HepG2 (cell line): ENCODE measurements around the gene GSK3A. TPM values are rescaled to one million over a fixed set of nuclear protein-coding genes. Genes with fewer than 3 reads are reported as not detected.

Experiments used
- AGO1 ChIP-seq: fragments of 200-400 bp; formaldehyde crosslinking; IDR thresholded peaks from 2 replicates; pipeline ENCODE4 v1.6.1; 2017; ENCODE audit warnings: mild to moderate bottlenecking, low read depth, low read length, moderate library complexity; ENCODE audit not compliant: poor library complexity, severe bottlenecking
- AKAP8 ChIP-seq: sonication (generic); formaldehyde crosslinking; IDR thresholded peaks from 2 replicates; pipeline ENCODE4 v1.5.1; 2020; ENCODE audit warnings: mild to moderate bottlenecking, missing genetic modification reagents
- FOXA3 ChIP-seq: IDR thresholded peaks from 2 replicates; pipeline ENCODE4 v1.6.1; 2016; ENCODE audit warnings: missing genetic modification reagents, missing compliant biosample characterization
- HMG20A ChIP-seq: IDR thresholded peaks from 2 replicates; pipeline ENCODE4 v1.6.1; 2016; ENCODE audit warnings: borderline replicate concordance
- HNRNPH1 ChIP-seq: fragments of 200-400 bp; formaldehyde crosslinking; optimal IDR thresholded peaks from 2 replicates; pipeline ENCODE3; 2017; ENCODE audit warnings: mild to moderate bottlenecking, low read depth, low read length
- HOXD1 ChIP-seq: sonication (generic); formaldehyde crosslinking; IDR thresholded peaks from 2 replicates; pipeline ENCODE4 v1.5.0; 2020; ENCODE audit warnings: missing genetic modification reagents
- MAX ChIP-seq: IDR thresholded peaks from 2 replicates; pipeline ENCODE4 v1.6.1; 2012; ENCODE audit warnings: inconsistent platforms
- MBD4 ChIP-seq: IDR thresholded peaks from 2 replicates; pipeline ENCODE4 v1.6.1; 2012; ENCODE audit warnings: low read length, inconsistent platforms, borderline replicate concordance
- MEF2D ChIP-seq: sonication (generic); formaldehyde crosslinking; IDR thresholded peaks from 2 replicates; pipeline ENCODE4 v1.5.1; 2020; ENCODE audit warnings: mild to moderate bottlenecking, missing genetic modification reagents
- PHF20 ChIP-seq: sonication (generic); formaldehyde crosslinking; IDR thresholded peaks from 2 replicates; pipeline ENCODE4 v1.5.0; 2020; ENCODE audit warnings: mild to moderate bottlenecking, missing genetic modification reagents
- PRMT3 ChIP-seq: sonication (generic); formaldehyde crosslinking; IDR thresholded peaks from 2 replicates; pipeline ENCODE4 v1.8.1; 2022; ENCODE audit warnings: low read depth, mild to moderate bottlenecking, moderate library complexity, missing genetic modification reagents, borderline replicate concordance
- RXRB ChIP-seq: IDR thresholded peaks from 2 replicates; pipeline ENCODE4 v1.6.1; 2016; ENCODE audit warnings: borderline replicate concordance, missing genetic modification reagents, missing compliant biosample characterization
- ZFP62 ChIP-seq: sonication (generic); formaldehyde crosslinking; IDR thresholded peaks from 2 replicates; pipeline ENCODE4 v1.4.0; 2020; ENCODE audit warnings: missing genetic modification reagents
- ZMYM4 ChIP-seq: sonication (generic); formaldehyde crosslinking; IDR thresholded peaks from 2 replicates; pipeline ENCODE4 v1.8.1; 2023; ENCODE audit warnings: mild to moderate bottlenecking, missing genetic modification reagents
- ZNF205 ChIP-seq: IDR thresholded peaks from 2 replicates; pipeline ENCODE4 v1.6.1; 2018; ENCODE audit warnings: missing biosample characterization, missing genetic modification reagents
- ZNF343 ChIP-seq: sonication (generic); formaldehyde crosslinking; IDR thresholded peaks from 2 replicates; pipeline ENCODE4 v1.4.0; 2020; ENCODE audit warnings: mild to moderate bottlenecking, missing genetic modification reagents
- ZNF414 ChIP-seq: sonication (generic); formaldehyde crosslinking; IDR thresholded peaks from 2 replicates; pipeline ENCODE4 v1.5.0; 2020; ENCODE audit warnings: missing genetic modification reagents
- ZNF446 ChIP-seq: sonication (generic); formaldehyde crosslinking; IDR thresholded peaks from 2 replicates; pipeline ENCODE4 v1.5.0; 2020; ENCODE audit warnings: mild to moderate bottlenecking, missing genetic modification reagents
- ZNF503 ChIP-seq: sonication (generic); formaldehyde crosslinking; IDR thresholded peaks from 2 replicates; pipeline ENCODE4 v1.4.0; 2020; ENCODE audit warnings: missing genetic modification reagents
- ZNF792 ChIP-seq: IDR thresholded peaks from 2 replicates; pipeline ENCODE4 v1.6.1; 2016
- ZXDC ChIP-seq: sonication (generic); formaldehyde crosslinking; IDR thresholded peaks from 2 replicates; pipeline ENCODE4 v1.5.0; 2020; ENCODE audit warnings: mild to moderate bottlenecking, missing genetic modification reagents
- polyA plus RNA-seq, 8 experiments: library from polyadenylated mRNA; depleted of rRNA in 3 of 8; stranded (reverse) in 7 of 8; unstranded in 1 of 8; fragments of >200 nt; fragmentation: Illumina TruSeq in 4 of 8; extraction: Trizol in 4 of 8; gene quantifications; 2 replicates each; pipeline versions ENCODE4 v1.2.1 to v1.2.3, GENCODE V29; 2011 to 2016; ENCODE audit warnings: low read depth in 4 of 8, missing spikeins in 1 of 8, mixed read lengths in 1 of 8; ENCODE audit not compliant: insufficient read depth in 1 of 8
- total RNA-seq, 5 experiments: library from RNA; depleted of rRNA; stranded (reverse); fragments of >200 nt; fragmentation: Illumina TruSeq; extraction: Trizol; gene quantifications; 2 replicates each; pipeline ENCODE4 v1.2.3, GENCODE V29; 2016; ENCODE audit warnings: low read depth in 1 of 5
- TF ChIP-seq, protein P1 (sequence below): sonication (generic); formaldehyde crosslinking; IDR thresholded peaks from 2 replicates; pipeline ENCODE4 v1.8.0; 2023; ENCODE audit warnings: mild to moderate bottlenecking, missing genetic modification reagents
- TF ChIP-seq, protein P2 (sequence below): sonication (generic); formaldehyde crosslinking; IDR thresholded peaks from 2 replicates; pipeline ENCODE4 v1.5.1; 2020; ENCODE audit warnings: missing genetic modification reagents, mild to moderate bottlenecking, borderline replicate concordance

The GSK3A gene
- total and polyA plus RNA-seq, 2 of the 13 experiments (the other 11 are each of a cell fraction or from before 2014, with no cell fraction given): 16.9 to 52.5 TPM

GRCh38 chr19:42254089-42254849, 11.9 kb upstream of the GSK3A start (continued):
- TF ChIP-seq ZXDC (CRISPR knock-in tag) (no peak), RXRB (CRISPR knock-in tag) (no peak), FOXA3 (CRISPR knock-in tag) (no peak; the same call in 1 of the 2 replicates), MAX (peak; percentile 63), MBD4 (no peak), ZNF343 (CRISPR knock-in tag) (peak; percentile 38; the same call in 1 of the 2 replicates), HNRNPH1 (no peak), AKAP8 (CRISPR knock-in tag) (0 out of 2 replicates have a peak, but pooled peaks have one; percentile 11), ZMYM4 (CRISPR knock-in tag) (peak; percentile 36; the same call in 1 of the 2 replicates), HMG20A (CRISPR knock-in tag) (no peak), ZNF414 (CRISPR knock-in tag) (no peak), PHF20 (peak; percentile 45; the same call in 1 of the 2 replicates), MEF2D (no peak), PRMT3 (CRISPR knock-in tag) (no peak), ZNF446 (CRISPR knock-in tag) (no peak), HOXD1 (CRISPR knock-in tag) (no peak), ZNF792 (CRISPR knock-in tag) (no peak), AGO1 (peak; percentile 61), ZNF503 (CRISPR knock-in tag) (peak; percentile 14; the same call in 1 of the 2 replicates), ZNF205 (CRISPR knock-in tag) (0 out of 2 replicates have a peak, but pooled peaks have one; percentile 30), ZFP62 (no peak)
- TF ChIP-seq, protein P1, sequence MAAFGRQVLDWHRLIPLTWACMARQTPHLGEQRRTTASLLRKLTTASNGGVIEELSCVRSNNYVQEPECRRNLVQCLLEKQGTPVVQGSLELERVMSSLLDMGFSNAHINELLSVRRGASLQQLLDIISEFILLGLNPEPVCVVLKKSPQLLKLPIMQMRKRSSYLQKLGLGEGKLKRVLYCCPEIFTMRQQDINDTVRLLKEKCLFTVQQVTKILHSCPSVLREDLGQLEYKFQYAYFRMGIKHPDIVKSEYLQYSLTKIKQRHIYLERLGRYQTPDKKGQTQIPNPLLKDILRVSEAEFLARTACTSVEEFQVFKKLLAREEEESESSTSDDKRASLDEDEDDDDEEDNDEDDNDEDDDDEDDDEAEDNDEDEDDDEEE (CRISPR knock-in tag): no peak
- TF ChIP-seq, protein P2, sequence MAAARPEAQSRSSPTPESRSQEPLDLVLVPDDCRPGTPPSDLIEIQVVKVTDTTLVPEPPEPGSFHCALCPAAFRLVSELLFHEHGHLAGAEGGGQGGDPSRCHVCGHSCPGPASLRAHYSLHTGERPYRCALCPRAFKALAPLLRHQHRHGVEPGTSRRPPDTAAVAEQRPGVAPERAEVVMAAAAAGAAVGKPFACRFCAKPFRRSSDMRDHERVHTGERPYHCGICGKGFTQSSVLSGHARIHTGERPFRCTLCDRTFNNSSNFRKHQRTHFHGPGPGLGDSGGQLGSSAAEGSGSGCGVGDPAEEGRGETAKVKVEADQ (CRISPR knock-in tag): no peak
